Kidney (tissue), 14 donors: ENCODE results near the gene PHACTR3. TPM values are rescaled to one million over a fixed set of nuclear protein-coding genes. Genes with fewer than 3 reads are reported as not detected.

Experiments
- DNase-seq, 5 donors: peaks; one replicate each; pipeline ENCODE4 v3.0.0-alpha.2; 2013 to 2020
- FAIRE-seq: peaks from 2 replicates; lab custom pipeline; 2012; peaks lifted over from hg19 to GRCh38; lab: Jason Lieb, UNC
- H3K27ac ChIP-seq, 2 donors: one replicate each; pipeline ENCODE4 v1.7.0; 2013; ENCODE audit warnings: low read depth in 2 of 2, low read length in 2 of 2, inconsistent platforms in 1 of 2
- H3K27me3 ChIP-seq: one replicate; pipeline ENCODE4 v1.7.1; 2013; ENCODE audit warnings: low read length, inconsistent platforms; ENCODE audit not compliant: control insufficient read depth, insufficient read depth
- H3K36me3 ChIP-seq, 3 donors: one replicate each; pipeline versions ENCODE4 v1.7.0 to v1.7.1; 2013; ENCODE audit warnings: low read length in 3 of 3, control low read depth in 1 of 3, inconsistent platforms in 1 of 3; ENCODE audit not compliant: insufficient read depth in 3 of 3, control insufficient read depth in 2 of 3
- H3K4me1 ChIP-seq, 3 donors: one replicate each; pipeline versions ENCODE4 v1.7.0 to v1.7.1; 2013; ENCODE audit warnings: low read length in 3 of 3, inconsistent platforms in 1 of 3, low read depth in 1 of 3; ENCODE audit not compliant: control insufficient read depth in 2 of 3, insufficient read depth in 2 of 3
- H3K4me3 ChIP-seq, 3 donors: one replicate each; pipeline versions ENCODE4 v1.7.0 to v1.8.1; 2013; ENCODE audit warnings: low read length in 3 of 3, control low read depth in 1 of 3, inconsistent platforms in 1 of 3
- H3K9ac ChIP-seq, 3 donors: one replicate each; pipeline versions ENCODE4 v1.7.0 to v1.7.1; 2013; ENCODE audit warnings: low read length in 3 of 3, control low read depth in 1 of 3, inconsistent platforms in 1 of 3
- H3K9me3 ChIP-seq, 3 donors: one replicate each; pipeline versions ENCODE4 v1.7.0 to v1.7.1; 2013; ENCODE audit warnings: low read length in 3 of 3, control low read depth in 1 of 3, inconsistent platforms in 1 of 3; ENCODE audit not compliant: control insufficient read depth in 2 of 3, insufficient read depth in 1 of 3
- intact Hi-C: fragments of 100-400 bp; cut with DNase I; formaldehyde crosslinking; loops from one replicate; pipeline ENCODE4 v1.11.1; 2022
- polyA plus RNA-seq: library from polyadenylated mRNA; stranded (reverse); fragments of 350-450 nt; fragmentation: Illumina TruSeq; extraction: RNeasy Lipid Tissue Mini Kit (QIAGEN cat#74804); gene quantifications from one replicate; pipeline ENCODE4 v1.2.3, GENCODE V29; 2014; ENCODE audit warnings: low read depth, low replicate concordance; ENCODE audit not compliant: insufficient read depth
- total RNA-seq: library from RNA; stranded (reverse); fragmentation: NEBNext Ultra II Directional; extraction: Animal tissue kit (Norgen Biotek cat#: 25700); gene quantifications from one replicate; pipeline ENCODE4 v1.2.1, GENCODE V29; 2021
- TF ChIP-seq, protein P1 (sequence below): IDR thresholded peaks from 3 replicates; pipeline ENCODE4 v1.5.1; 2012; ENCODE audit warnings: mild to moderate bottlenecking, moderate library complexity, borderline replicate concordance; ENCODE audit not compliant: insufficient read depth; ENCODE audit errors: extremely low read depth
- donor health status: control.
- donor health status: control.
- donor health status: control.
- donor health status: control.
- donor health status: control.
- donor health status: DM: yes; HTN: yes; CAD: no.
- donor health status: Normal renal cell carcinoma (clear cell type).

PHACTR3 gene
- total and polyA plus RNA-seq, 2 donors from 2014 or later: 1.7 to 12.3 TPM

DNA sequence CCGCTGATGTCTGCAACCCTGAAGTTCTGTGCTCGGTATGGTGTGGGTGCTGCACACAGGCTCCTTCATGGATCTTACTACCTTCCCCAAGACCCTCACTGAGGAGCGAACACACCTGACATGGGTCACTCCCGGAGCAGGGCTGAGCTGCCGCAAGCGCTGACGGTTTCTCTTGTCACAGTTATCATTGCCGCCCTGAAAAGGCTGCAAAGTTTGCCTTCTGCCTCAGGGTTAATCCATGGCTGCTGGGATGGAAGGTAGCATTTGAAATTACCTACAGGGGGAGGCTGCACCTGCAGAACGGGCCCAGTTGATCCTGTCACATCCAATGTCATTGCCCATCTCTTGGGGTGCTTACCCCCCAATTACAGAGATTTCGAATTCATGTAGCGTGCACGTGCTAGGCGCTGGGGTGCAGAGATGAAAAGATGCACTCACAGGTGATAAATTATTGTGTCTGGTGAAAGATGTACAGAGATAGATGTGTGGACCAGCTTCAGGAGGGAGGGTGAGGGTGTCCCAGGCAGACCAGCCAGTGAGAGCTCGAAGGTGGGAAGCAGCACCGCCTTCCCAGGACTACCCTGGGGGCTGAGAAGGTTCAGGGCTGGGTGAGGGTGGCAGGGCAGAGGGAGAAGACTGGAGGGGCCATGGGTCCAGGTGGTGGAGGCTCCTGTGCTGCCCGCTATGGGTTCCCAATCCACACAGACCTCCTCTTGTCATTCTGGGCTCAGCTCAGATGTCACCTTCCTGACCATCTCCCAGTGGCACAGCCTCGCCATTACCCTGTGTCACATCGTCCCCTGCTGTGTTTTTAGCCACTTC lies 209.0 kb downstream of the PHACTR3 start:
- peak in 2 of 5 donors; percentile 4 to 35 for DNase-seq
- Histone ChIP-seq H3K27me3 (no peaks in the 10 kb centered on the region), H3K36me3 (no peaks in the 10 kb centered on the region), H3K9me3 (no peaks in the 10 kb centered on the region), H3K4me1 (no peaks in the 10 kb centered on the region), H3K9ac (no peak overlapping the region), H3K4me3 (no peak overlapping the region), H3K27ac (no peak overlapping the region)
- intact Hi-C loops: no loop called here
- TF ChIP-seq, protein P1, sequence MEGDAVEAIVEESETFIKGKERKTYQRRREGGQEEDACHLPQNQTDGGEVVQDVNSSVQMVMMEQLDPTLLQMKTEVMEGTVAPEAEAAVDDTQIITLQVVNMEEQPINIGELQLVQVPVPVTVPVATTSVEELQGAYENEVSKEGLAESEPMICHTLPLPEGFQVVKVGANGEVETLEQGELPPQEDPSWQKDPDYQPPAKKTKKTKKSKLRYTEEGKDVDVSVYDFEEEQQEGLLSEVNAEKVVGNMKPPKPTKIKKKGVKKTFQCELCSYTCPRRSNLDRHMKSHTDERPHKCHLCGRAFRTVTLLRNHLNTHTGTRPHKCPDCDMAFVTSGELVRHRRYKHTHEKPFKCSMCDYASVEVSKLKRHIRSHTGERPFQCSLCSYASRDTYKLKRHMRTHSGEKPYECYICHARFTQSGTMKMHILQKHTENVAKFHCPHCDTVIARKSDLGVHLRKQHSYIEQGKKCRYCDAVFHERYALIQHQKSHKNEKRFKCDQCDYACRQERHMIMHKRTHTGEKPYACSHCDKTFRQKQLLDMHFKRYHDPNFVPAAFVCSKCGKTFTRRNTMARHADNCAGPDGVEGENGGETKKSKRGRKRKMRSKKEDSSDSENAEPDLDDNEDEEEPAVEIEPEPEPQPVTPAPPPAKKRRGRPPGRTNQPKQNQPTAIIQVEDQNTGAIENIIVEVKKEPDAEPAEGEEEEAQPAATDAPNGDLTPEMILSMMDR: no peak
- FAIRE-seq: no peak

- H3K27ac ChIP-seq: no peak overlapping the region
- intact Hi-C loops: no loop called here
- TF ChIP-seq, protein P1: no peak
- no peak overlapping the region for H3K4me3 ChIP-seq
- no peak overlapping the region for H3K9ac ChIP-seq
- DNase-seq (peak in 2 of 5 donors; percentile 4 to 53), FAIRE-seq (no peak)
- no peaks in the 10 kb centered on the region for H3K36me3 ChIP-seq
- no peaks in the 10 kb centered on the region for H3K4me1 ChIP-seq
- H3K9me3 ChIP-seq: no peaks in the 10 kb centered on the region
- no peaks in the 10 kb centered on the region for H3K27me3 ChIP-seq
Measured at GRCh38 chr20:59813948-59814839, 209.9 kb downstream of the PHACTR3 start.

DNA sequence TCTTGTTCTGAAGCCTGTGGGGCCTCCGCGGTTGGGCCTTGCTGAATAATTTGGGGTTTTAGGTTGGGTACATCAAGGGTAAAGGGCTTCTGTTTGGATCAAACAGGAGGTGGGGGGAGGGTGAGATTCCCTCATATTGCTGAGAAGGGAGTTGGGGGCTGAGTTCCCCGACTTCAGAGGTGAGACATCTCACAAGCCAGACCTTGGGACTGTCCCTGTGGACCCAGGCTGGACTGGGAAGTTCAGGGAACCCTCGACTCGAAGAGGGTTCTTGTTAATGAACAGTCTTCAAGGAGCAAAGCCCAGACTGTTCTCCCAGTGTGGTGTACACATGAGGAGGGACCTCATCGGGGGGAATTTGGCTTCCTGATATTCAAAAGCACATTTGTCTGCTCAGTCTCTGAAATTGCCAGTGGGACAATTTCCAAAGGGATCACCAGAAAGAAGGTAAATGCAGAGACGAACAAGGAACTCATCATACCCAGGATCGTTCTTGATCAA lies 210.6 kb downstream of the PHACTR3 start:
- intact Hi-C loops: no loop called here
- TF ChIP-seq, protein P1: no peak
- H3K27ac ChIP-seq: no peak overlapping the region
- no peak for FAIRE-seq
- H3K4me1 ChIP-seq: no peaks in the 10 kb centered on the region
- H3K36me3 ChIP-seq: no peaks in the 10 kb centered on the region
- no peak overlapping the region for H3K4me3 ChIP-seq
- peak in 1 of 5 donors; percentile 1 for DNase-seq
- H3K27me3 ChIP-seq: no peaks in the 10 kb centered on the region
- H3K9me3 ChIP-seq: no peaks in the 10 kb centered on the region
- no peak overlapping the region for H3K9ac ChIP-seq
